SKM-1 treated with dmso at 0.1 percent for 144 hours (cell line): ENCODE data around the gene GSTM4.
"Not testable (repeated sequence)": the region's sequence is repeated elsewhere in the genome, so short reads cannot be mapped to it uniquely, and the experiment has no call there.

Experiments
- DNase-seq: peaks from one replicate; lab custom pipeline; 2025; ENCODE audit not compliant: unreplicated experiment; lab: John Stamatoyannopoulos, UW

Gene GSTM4

DNA sequence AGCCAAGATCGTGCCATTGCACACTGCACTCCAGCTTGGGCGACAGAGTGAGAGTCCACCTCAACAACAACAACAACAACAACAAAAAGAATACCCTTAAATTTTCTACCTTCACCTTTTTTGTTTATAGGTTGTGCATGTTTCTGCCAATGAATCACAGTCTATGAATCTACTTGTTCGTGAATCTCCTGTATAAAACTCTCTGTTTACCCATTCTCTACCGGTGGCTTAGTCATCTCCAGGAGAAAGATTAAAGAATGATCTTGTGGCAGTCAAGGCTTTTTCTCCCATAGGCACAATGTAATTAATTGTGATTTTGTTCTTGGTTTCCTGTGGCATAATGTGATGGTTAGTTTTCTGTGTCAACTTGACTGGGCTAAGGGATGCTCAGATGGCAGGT, 42.0 kb downstream of the GSTM4 start:
- DNase-seq = not testable (repeated sequence)

DNA sequence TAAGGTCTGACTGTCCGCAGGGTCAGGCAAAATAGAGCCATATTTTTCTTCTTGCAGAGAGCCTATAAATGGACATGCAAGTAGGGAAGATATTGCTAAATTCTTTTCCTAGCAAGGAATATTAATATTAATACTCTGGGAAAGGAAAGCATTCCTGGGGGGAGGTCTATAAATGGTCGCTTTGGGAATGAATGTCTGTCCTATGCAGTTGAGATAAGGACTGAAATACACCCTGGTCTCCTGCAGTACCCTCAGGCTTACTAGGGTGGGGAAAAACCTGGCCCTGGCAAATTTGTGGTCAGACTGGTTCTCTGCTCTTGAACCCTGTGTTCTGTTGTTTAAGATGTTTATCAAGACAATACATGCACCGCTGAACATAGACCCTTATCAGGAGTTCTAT, 47.0 kb downstream of the GSTM4 start:
- not testable (repeated sequence) for DNase-seq

DNA sequence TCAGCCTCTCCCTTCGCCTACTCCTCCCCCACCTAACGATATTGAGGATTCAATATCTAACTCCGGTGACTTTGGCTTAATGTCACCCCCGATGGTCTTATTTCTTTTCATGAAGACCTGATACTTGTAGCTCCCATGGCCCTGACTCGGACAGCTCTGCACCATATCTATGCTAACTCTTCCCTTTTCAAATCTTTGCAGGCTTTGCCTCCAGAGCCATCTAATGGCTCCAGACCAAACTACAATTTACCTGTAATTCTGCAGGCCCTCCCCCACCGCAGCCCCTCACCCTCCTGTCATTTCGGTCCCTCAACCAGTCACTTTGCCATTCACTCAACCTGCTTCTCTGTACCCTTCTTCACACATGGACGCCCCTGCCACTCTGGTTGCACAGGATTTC, 48.3 kb downstream of the GSTM4 start:
- DNase-seq = no peak

DNA sequence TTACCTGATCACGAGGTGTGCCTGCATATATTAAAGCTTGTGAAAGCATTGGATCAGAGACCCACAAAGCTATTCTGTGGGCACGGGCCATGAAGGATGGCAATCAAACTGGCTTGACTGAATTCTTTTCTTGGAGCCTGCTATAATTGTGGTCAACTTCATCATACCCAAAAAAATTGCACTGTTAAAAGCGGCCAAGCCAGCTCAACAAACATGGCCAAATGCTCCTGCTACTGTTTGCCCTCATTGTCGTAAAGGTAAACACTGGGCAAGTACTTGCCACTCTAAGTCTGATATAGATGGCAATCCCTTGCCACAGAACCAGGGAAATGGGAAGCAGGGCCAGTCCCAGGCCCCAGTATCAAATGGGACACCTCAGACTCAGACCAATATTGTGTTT, 49.5 kb downstream of the GSTM4 start:
- DNase-seq = no peak

DNA sequence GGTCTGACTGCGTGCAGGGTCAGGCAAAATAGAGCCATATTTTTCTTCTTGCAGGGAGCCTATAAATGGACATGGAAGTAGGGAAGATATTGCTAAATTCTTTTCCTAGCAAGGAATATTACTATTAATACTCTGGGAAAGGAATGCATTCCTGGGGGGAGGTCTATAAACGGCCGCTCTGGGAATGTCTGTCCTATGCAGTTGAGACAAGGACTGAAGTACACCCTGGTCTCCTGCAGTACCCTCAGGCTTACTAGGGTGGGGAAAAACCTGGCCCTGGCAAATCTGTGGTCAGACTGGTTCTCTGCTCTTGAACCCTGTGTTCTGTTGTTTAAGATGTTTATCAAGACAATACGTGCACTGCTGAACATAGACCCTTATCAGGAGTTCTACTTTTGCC, 53.0 kb downstream of the GSTM4 start:
- DNase-seq = not testable (repeated sequence)

DNA sequence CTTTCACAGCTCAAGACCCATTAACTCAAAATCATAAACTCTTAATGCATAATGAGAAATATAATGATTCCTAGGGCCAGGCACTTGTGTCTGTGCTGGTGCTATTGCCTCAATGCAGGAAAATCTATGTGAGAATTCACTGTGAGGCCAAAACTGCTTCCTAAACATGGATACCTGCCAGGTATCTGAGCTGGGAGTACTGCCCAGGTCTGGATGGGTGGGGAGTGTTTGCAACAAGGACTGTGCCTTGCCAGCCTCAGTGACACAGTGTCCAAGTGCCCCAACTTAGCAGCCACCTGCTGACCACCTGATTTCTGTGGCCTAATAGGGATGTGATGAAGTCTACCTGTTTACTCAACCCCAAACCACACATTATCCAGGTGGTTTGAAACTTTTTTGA, 53.9 kb downstream of the GSTM4 start:
- DNase-seq = not testable (repeated sequence)
